Esophagus squamous epithelium (tissue), 4 donors: ENCODE data around the gene SCN11A.

Experiments
- POLR2A ChIP-seq, 4 donors: fragments of 450-650 bp; IDR thresholded peaks; one replicate each; pipeline ENCODE4 v1.6.1; 2017; ENCODE audit warnings: antibody characterized with exemption in 4 of 4, mild to moderate bottlenecking in 4 of 4, moderate library complexity in 3 of 4
- TF ChIP-seq, protein P1 (sequence below), 6 experiments: fragments of 450-650 bp in 4 of 6; fragments of 200-600 bp in 2 of 6; sonication (generic) in 2 of 6; IDR thresholded peaks; one replicate each; pipeline ENCODE4 v1.5.1; 2016 to 2019; ENCODE audit warnings: antibody characterized with exemption in 6 of 6, mild to moderate bottlenecking in 4 of 6, moderate library complexity in 4 of 6

DNA sequence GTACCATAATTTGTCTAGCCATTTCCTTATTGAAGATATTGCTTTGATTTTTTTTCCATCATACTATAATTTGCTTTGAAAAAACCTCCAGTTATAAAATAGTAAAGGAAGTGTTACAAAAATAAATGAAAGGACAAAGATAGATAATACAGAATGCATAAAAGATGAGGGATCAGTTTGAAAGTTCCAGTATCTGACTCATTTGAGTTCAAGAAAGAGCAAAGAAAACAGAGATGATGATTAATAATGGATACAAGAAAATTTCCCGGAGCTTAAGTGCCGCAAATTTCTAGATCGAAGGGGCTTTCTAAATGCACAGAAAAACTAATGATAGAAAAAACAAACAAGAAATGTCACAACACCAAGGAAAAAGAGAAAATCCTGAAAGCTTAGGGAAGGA, 4.4 kb upstream of the SCN11A start:
- TF ChIP-seq, protein P1, sequence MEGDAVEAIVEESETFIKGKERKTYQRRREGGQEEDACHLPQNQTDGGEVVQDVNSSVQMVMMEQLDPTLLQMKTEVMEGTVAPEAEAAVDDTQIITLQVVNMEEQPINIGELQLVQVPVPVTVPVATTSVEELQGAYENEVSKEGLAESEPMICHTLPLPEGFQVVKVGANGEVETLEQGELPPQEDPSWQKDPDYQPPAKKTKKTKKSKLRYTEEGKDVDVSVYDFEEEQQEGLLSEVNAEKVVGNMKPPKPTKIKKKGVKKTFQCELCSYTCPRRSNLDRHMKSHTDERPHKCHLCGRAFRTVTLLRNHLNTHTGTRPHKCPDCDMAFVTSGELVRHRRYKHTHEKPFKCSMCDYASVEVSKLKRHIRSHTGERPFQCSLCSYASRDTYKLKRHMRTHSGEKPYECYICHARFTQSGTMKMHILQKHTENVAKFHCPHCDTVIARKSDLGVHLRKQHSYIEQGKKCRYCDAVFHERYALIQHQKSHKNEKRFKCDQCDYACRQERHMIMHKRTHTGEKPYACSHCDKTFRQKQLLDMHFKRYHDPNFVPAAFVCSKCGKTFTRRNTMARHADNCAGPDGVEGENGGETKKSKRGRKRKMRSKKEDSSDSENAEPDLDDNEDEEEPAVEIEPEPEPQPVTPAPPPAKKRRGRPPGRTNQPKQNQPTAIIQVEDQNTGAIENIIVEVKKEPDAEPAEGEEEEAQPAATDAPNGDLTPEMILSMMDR (IDR thresholded peaks at IDR 0.05), result no peak
- TF ChIP-seq POLR2A (IDR thresholded peaks at IDR 0.05), result no peak
